Mammary epithelial cell (primary cell): ENCODE results near the gene KLHL42.

Source experiments
- EZH2 ChIP-seq: IDR thresholded peaks from 2 replicates; pipeline ENCODE4 v1.6.1; 2012; ENCODE audit warnings: low read length, inconsistent platforms, borderline replicate concordance
- TF ChIP-seq, protein P1 (sequence below), 2 donors: IDR thresholded peaks in 1 of 2; conservative IDR thresholded peaks in 1 of 2; 2 replicates each; pipeline ENCODE4 v1.5.1; 2011 to 2012; ENCODE audit warnings: inconsistent platforms in 2 of 2, low read length in 2 of 2, mild to moderate bottlenecking in 2 of 2, control low read depth in 1 of 2, low read depth in 1 of 2; ENCODE audit not compliant: insufficient read depth in 1 of 2; ENCODE audit errors: extremely low read depth in 1 of 2

DNA sequence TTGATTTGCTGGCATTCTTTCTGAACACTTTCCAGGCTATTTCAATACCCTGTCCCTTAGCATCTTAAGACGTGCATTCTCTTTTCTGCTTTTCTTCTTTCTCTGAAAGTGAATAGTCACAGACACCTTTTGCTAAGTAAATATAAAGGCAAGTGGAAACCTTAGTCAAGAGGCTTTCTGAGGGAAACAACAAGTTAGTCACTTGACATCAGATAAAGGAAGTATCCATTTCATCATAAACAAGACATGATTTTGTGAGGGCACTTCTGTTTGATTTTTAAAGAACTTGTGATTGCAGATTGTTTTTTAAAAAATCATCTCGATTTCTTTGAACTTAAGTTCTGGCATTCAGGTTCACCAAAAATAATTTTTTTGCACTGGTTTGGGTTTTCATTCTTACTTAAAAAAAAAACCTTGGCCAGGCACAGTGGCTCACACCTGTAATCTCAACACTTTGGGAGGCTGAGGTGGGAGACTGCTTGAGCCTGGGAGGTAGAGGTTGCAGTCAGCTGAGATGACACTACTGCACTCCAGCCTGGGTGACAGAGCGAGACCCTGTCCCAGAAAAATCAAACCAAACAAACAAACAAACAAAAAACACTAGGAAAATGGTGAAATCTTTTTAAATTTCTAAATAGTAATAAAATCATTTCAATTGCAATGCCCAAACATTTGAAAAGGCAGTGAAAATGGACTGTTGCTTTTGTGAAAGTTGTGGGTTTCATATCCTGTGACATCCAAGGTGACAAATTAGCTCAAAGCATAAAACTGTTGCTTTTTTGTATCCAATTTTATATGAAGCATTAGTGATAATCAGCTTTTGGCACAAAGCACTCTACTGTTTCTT, 8.3 kb upstream of the KLHL42 start:
- TF ChIP-seq, protein P1, sequence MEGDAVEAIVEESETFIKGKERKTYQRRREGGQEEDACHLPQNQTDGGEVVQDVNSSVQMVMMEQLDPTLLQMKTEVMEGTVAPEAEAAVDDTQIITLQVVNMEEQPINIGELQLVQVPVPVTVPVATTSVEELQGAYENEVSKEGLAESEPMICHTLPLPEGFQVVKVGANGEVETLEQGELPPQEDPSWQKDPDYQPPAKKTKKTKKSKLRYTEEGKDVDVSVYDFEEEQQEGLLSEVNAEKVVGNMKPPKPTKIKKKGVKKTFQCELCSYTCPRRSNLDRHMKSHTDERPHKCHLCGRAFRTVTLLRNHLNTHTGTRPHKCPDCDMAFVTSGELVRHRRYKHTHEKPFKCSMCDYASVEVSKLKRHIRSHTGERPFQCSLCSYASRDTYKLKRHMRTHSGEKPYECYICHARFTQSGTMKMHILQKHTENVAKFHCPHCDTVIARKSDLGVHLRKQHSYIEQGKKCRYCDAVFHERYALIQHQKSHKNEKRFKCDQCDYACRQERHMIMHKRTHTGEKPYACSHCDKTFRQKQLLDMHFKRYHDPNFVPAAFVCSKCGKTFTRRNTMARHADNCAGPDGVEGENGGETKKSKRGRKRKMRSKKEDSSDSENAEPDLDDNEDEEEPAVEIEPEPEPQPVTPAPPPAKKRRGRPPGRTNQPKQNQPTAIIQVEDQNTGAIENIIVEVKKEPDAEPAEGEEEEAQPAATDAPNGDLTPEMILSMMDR (conservative IDR thresholded peaks at IDR 0.05 in 1 of 2, IDR thresholded peaks at IDR 0.05 in 1 of 2; ENCODE audit: extremely low read depth in 1 of 2, insufficient read depth in 1 of 2, low read depth in 1 of 2, low read length in 2 of 2) = no peak
- TF ChIP-seq EZH2 = no peak
